NCI-H524 treated with DMSO at 0.1 percent for 48 hours (cell line): ENCODE measurements around the gene NFIC.
"Not testable (repeated sequence)": the region's sequence is repeated elsewhere in the genome, so short reads cannot be mapped to it uniquely, and the experiment has no call there.

ENCODE experiments used
- DNase-seq: peaks from one replicate; lab custom pipeline; 2025; lab: John Stamatoyannopoulos, UW

Gene NFIC

DNA sequence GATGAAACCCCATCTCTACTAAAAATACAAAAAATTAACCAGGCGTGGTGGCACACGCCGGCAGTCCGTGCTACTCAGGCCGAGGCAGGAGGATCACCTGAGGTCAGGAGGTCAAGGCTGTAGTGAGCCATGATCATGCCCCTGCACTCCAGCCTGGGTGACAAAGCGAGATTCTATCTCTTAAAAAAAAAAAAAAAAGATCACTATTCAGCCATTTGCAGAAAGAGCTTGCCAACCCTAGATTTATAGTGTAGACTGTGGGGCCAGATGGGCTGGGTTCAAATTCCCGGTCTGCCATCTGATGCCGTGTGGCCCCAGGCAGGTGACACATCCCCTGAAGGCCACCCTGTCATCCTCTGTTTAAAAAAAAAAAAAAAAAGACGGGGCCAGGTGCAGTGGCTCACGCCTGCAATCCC is 85.1 kb downstream of the NFIC start:
- DNase-seq, result no peak

DNA sequence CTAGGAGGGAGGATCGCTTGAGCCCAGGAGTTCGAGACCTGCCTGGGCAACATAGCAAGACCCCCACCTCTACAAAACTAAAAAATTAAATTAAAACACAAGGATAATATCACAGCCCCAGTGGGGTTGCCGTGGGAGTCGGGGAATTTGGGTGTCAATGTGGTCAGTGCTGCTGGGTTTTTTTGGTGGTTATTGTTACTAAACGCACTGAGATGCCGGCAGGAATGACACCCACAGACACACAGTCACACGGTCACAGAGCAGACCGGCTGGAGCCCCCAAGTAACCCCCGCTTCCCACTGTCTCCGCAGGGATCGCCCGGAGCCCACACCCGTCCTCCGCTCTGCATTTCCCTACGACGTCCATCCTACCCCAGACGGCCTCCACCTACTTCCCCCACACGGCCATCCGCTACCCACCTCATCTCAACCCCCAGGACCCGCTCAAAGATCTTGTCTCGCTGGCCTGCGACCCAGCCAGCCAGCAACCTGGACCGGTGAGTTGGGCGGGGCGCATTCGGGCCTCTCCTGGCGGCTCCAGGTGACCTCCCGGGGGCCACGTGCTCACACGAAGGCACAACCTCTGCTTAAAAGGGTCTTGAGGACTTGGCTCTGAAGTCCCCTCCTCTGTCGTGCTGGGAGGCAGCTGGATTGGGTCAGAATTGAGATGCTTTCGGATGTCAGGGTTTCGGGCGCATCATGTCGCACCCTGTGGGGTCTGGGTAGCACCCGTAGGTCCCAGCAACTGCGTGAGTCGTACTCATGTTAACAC is 86.0 kb downstream of the NFIC start:
- DNase-seq, result no peak

DNA sequence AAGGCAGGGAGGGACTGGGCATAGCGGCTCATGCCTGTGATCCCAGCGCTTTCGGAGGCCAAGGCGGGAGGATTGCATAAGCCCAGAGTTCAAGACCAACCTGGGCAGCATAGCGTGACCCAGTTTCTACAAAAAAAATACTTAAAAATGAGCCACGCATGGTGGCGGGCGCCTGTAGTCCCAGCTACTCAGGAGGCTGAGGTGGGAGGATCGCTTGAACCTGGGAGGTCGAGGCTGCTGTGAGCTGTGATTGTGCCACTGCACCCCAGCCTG is 86.5 kb downstream of the NFIC start:
- not testable (repeated sequence) for DNase-seq

DNA sequence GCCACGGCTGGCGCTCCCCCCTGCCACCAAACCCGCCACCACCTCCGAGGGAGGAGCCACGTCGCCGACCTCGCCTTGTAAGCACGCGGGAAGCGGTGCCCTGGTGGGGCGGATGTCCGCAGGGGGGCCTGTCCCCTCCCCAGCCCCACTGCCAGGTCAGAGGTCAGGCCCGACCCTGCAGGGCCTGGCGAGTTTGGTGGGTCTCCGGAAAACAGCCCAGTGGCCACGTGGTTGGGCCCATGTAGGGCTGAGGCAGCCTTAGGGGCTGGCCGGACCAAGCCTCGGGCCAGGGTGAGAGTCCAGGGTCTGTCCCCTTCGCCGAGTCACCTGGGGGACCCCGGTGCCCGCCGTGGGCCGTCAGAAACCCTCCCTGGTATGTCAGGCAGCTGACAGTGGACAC is 87.5 kb downstream of the NFIC start:
- no peak for DNase-seq

DNA sequence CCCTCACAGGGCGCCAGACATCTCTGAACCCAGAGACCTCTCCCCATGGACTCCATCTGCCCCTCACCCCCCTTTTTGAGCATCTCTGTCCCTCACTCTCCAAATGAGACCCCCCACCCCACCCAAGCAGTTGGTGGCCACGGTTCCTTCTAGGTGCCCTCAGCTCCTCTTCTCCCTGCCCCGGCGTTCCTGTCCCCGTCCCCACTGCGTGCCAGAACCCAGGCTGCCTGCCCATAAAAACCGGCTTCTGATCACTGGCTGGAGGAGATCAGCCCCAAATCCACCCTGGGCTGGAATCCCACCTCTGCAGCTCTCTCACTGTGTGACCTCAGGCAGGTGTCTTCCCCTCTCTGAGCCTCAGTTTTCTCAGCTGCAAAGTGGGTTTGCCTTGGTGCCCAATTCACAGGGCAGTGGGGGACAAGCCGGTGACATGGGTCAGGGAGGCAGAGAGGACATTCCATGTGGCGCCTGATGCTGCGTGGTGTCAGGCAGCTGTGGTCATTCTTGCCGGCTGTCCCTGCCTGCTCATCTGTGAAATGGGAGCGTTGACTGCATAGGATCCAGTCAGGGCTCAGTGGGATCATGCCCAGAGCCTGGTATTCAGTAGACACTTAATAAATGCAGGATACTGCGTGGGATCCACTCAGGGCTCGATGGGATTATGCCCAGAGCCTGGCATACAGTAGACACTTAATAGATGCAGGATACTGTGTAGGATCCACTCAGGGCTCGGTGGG is 88.4 kb downstream of the NFIC start:
- no peak for DNase-seq

DNA sequence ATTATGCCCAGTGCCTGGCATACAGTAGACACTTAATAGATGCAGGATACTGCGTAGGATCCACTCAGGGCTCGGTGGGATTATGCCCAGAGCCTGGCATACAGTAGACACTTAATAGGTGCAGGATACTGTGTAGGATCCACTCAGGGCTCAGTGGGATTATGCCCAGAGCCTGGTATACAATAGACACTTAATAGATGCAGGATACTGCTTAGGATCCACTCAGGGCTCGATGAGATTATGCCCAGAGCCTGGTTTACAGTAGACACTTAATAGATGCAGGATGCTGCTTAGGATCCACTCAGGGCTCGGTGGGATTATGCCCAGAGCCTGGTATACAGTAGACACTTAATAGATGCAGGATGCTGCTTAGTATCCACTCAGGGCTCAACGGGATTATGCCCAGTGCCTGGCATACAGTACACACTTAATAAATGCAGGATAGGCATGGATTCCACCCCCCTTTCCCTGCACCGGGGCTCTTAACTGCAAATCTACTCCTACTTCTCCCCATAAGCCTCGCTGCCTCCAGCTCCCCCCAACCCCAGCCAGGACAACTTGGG is 89.1 kb downstream of the NFIC start:
- DNase-seq, result no peak

DNA sequence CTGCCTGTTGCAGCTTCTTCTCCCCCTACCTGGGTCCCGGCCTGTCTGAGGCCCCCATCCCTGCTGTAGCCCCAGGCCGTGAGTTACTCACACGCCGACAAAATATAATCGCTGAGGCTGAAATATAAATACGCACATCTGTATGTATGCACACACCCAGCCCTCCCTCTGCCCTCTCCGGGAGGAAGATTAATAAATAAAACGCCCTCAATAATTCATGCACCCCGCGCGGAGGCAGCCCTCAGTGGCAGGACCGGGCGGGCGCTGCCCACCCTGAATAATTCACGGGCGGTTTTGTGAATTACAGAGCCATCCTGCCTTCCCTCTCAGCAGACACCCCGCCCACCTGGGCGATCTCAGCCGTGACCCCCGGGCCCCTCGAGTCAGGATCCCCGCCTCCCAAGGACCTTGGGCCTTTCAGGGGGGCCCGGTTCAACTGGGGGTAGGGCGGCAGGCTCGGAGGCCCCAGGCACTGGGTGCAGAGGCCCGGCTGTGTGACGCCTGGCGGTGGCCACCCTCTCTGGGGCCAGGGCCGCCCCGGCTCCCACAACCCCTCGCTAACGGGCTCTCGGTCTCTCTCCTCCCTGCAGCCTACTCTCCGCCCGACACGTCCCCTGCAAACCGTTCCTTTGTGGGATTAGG is 89.7 kb downstream of the NFIC start:
- no peak for DNase-seq

DNA sequence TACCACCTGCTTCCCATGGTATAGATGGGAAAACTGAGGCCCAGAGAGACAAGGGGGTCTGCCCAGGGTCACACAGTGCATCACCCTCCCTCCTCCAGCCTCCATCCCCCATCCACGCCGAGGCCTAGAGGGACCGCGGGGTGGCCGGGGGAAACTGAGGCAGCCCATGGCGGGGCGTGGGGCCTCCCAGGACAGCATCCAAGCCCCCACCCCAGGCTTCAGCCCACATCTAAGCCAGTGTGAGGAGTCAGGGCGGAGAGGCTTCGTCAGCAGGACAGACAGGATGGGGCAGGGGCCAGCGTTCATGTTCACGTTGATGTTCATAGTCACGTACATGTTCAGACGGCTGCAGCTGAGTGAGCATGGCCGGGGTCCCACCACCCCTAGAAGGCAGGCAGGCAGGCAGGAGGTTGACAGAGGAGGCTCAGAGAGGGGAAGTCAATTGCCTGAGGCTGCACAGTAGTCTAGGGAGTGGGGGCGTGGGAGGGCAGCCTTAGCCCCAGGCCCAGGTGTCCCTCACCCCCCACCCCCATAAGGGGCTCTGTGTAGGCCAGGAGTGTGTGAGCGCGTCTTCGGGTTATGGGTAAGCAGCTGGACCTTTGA is 90.6 kb downstream of the NFIC start:
- no peak for DNase-seq

DNA sequence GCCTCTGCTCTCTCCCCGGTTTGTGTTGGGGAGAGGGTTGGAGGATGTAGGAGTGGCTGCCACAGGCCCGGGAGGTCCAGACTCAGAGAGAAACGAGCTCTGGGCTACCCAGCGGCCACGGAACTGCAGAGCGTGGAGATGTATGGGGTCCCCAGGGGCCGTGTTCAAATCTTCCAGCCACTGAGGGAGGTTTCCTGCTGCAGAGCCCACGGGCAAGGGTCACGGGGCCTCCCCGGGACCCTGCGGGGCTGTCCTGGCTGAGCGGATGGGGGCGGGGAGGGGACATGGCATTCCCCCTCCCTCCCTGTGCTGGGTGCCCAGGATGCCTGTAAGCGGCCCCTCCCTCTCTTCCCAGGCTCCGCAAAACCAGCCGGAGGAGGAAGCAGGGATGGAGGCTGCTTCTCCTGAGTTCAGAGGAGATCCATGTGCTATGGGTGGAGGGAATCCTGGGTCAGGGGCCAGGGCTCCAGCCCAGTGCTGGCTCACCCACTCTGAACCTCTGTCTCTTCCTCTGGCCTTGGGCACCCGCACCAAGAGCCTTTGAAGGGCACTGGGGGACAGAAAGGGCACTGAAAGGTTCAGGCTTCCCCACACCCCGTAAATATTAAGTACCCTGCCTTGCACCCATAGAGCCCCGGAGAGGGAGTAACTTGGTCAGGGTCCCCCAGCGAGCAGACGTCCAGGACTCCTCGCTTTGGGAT is 91.3 kb downstream of the NFIC start:
- no peak for DNase-seq

DNA sequence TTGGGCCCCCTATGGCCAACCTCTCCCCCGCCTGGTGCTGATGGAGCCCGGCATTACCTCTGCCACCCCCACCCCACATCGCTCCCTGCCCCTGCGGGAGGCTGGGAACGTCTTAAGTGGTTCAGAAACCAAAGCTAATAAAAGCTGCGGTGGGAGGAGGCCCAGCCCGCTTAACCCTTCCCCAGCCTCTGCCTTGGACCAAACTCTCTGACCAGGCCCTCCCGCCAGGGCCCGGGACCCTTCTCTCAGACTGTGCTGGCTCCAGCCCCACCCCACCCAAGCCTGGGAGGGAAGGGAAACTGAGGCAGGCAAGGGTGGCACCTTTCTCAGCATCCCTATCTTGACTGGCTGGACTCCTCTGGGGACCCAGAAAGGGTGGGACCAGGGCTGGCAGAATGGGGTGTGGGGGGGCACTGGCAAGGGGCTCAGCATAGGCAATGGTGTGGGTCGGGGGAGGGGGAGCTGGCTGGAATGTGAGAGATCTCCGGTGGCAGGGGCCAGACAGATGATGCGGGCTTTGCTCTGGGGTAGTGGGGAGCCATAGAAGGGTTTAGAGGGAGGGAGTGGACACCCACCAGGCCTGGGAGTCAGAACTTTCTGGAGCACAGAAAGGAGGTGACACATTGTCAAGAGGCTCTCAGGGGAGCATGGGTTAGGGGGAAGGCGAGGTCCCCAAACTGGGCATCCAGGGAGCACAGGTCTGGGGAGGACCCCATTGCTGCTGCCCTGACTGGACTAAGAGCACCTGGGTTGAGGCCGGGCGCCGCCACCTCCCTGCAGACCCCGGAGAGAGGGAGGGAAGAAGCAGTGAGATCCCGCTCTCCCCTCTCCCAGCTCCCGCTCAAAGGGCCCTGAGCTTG is 92.1 kb downstream of the NFIC start:
- DNase-seq, result no peak

DNA sequence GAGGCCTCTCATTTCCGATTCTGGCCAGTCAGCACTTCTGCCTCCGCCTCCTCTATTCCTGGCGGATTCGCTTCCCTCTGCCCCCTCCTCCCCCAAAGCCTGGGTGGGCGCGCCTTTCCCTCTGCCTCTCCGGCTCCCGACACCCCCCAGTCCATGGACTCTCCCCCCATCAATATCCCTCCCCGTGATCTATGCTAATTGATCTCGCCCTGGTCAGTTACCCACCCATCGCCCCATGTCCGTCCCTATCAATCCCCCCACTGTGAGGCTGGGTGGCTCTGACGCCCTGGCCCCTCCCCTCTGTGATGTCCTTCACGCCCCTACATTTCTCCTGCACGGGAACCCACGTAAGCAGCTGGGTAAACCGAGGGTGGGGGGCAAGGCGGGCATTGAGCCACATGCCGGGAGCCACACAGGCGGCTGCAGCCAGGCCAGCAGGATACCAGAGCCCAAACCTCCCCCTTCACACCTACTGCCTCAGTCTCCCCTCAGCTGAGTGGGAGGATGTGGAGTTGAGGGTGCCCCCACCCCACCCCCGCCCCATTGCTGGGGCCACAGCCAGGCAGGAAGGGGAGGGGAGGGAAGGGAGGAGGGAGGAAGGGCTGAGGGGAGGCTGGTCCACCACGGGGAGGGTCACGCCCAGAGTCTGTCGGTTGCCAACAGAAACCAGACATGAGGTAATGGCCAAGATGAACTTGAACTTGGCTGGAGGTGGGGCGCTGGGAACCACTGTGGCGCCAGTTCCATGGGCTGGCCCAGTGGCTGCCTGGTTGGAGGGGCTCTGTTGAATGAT is 92.9 kb downstream of the NFIC start:
- DNase-seq, result no peak

DNA sequence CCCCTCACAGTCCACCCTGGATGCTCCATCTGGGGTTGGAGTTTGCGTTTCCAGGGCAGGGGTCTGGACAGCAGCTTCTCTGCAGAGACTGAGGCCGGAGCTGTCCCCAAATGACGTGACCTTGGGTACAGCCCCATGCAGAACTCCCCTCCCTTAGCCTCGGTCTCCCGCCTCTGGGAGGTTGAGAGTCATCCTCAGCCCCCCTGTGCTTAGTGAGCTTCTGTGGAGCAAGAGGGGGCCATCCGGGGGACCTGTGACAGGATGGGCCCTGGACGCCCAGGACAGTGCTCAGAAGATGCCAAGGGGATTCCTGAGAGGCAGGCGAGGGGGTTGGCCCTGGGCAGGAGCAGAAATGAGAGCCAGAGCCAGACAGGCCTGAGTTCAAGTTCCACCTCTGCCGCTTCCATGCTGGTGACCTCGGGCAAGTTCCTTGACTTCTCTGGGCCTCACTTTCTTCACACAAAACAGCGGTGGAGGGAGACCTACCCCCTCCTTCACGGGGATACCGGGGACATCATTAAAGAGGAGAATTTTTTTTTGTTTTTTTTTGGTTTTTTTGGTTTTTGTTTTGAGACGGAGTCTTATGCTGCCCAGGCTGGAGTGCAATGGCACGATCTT is 93.7 kb downstream of the NFIC start:
- DNase-seq, result no peak

DNA sequence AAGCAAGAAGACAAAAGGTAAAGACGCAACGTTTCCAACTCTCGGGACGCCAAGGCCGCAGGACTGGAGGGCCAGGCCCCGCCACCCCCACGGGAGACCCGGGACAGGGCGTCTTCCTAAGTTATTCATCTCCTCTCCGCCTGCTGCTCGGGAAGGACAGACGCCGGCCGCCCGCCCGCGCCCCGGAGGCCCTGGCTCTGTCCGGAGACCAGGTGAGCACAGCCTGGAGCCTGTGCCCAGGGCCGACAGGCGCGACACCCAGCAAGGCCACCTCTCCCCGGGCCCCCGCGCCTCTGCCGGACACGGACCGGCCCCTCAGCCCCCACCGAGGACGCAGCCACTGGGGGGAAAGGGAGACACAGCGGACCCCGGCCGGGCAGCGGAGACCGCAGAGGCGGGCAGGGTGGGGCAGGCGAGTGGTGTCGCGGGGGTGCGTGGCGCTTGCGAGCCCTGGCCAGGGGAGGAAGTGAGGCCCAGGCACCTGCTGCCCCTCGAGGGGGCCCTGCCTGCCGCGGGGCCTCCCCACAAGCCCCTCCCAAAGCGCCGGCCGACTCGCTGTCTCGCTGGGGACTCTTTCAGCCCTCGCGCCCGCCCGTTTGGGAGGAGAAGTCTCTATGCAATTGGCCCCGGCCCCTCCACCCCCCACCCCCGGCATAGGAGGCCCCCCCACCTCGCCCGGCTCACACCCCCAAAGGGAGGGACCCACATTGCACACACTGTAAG is 96.8 kb downstream of the NFIC start:
- DNase-seq, result no peak

DNA sequence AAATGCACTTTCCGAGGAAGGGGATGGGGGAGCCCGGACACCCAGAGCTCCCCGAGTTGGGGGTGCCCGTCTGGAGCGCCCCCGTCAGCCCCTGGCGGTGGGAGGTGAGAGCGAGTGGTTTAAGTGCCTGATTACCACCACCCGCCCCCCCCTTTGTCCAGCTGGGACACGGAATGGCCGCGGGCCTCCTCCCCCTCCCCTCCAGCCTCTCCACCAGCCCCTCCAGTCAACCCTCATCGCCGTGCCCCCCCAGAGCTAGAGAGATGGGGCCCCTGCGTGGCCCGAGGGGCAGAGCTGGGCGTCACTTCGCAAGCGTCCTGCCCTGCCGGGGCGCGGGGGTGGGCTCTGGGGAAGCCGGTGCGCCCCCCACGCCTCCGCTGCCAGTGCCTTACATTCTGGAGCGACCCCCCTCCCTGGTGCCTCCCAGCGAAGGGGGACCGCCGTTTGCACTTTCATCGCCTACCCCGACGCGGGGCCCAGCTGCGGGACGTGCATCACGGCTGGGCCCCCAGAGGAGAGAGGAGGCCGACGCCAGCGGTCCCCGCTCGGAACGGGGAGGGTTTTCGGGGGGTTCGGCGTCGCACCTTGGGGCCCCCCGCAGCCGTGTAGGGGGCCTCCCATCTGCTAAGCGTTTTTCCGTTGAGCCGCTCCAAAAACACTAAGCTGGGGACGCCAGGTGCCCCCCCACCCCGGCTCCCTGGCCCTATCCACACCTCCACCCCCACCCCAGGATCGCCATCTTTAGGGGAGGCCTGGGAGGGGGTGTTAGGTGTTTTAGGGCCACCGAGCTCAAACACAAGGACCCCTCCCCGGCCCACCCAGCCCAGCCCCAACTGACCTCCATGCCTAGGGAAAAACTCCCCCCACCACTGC is 97.6 kb downstream of the NFIC start:
- no peak for DNase-seq

DNA sequence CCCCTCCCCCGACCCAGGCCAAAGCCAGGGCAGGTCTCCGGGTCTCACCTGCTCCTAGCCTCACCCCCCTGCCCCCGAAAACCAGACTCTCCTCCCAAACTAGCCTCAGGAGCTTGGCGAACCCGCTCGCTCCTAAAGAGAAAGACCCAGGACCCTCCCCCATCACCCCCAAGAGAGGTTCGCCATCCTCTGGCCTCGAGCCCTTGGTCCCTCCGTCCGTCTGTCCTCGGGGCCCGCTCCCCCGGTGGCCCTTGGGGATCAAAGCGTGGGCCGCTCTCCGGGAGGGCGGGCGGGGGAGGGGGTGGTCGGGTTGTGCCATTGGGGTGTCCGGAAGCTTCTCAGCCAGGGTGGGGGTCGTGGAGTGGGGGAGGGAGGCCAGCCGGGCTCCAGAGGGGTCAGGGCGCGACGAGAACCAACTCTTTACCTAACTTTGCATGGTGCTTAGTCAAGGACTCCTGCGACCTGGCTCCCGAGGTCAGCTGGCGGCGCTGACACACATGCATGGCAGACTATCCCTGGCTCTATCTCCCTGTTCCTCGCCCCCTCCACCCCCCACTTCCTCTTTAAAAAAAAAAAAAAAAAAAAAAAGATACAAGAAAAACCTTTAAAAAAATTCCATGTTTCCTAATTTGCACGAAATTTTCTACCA is 98.3 kb downstream of the NFIC start:
- DNase-seq, result no peak

DNA sequence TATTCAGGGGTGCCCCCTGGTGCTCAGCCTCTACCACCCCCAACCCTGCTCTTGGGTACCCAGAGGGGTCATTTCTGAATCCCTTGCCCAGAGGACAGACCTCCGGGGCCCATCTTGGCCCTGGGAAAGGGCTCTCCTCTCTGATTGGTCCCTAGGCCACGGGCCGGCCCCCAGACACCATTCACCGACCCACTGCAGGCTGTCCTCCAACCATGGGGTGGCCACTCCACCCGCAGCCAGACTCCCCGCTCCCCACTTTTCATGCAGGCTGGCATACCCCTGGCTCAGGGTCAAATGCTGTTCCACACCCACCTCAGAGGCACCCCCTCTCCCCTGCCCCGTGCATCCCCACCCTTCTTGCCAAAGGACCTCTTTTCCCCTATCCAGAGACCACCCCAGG is 99.2 kb downstream of the NFIC start:
- no peak for DNase-seq

DNA sequence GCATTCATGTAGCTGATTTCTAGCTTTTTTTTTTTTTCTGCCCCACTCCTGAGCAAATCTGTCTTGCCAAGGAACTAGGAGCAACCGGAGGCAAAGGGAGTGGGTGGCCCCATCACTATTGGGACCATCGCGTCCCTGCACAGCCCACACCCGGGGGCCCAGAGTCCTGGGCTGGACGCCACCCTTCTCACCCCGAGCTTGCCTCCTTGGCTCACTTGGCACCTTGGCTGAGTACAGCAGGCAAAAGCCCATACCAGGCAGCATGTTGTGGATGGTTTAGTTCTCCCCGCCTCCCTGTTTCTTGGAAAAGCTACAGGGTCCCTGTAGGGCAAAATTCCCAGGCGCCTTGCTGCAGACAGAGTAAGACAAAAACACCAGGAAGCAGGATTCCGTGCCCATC is 100.3 kb downstream of the NFIC start:
- no peak for DNase-seq
